ENCODE data around the gene CFAP69.

The CFAP69 gene

DNA sequence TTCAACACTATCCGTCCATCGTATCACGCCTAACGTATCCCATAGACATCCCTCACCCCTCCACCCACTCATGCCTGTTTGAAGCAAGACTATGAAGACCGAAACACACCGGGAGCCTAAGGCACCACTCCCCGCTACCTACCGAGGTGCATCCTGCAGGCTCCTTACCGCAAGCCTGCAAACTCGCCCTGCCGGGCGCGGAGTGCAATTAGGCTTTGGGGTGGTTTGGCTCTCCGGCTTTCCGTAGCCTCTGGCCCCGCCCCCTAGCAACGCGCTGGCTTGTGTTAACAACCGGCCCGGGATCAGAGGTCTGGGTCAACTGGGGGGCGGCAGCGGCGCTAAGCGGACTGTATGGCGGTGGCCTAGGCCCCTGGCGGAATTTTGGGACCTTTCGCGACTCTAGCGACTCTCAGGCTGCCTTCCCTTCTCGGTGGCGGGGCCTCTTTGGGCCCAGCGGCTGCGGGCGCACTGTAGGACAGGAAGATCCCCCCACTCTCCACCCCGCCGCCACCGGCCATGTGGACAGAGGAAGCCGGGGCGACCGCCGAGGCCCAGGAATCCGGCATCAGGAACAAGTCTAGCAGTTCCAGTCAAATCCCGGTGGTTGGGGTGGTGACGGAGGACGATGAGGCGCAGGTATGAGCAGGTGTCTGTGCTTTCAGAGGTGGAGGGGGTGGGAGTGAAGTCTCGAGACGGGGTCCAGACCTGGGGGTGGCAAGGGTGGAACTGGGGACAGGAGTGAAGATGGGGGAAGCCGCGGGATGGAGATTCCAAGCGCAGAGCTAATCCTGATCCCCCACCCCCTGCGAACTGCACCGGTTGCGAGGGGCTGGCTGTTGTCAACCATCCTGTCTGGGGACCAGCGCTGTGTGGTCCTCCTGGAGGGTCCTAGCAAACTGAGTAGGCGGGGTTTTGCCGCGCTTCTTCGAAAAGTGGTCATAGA lies at the start of gene CFAP69:
Gene CFAP69 (plus strand): TSS at position 266 of the 943 bp plus-strand sequence. CDS start 251 bp downstream, at position 517.
- DNase-seq, result peak; percentile 87

DNA sequence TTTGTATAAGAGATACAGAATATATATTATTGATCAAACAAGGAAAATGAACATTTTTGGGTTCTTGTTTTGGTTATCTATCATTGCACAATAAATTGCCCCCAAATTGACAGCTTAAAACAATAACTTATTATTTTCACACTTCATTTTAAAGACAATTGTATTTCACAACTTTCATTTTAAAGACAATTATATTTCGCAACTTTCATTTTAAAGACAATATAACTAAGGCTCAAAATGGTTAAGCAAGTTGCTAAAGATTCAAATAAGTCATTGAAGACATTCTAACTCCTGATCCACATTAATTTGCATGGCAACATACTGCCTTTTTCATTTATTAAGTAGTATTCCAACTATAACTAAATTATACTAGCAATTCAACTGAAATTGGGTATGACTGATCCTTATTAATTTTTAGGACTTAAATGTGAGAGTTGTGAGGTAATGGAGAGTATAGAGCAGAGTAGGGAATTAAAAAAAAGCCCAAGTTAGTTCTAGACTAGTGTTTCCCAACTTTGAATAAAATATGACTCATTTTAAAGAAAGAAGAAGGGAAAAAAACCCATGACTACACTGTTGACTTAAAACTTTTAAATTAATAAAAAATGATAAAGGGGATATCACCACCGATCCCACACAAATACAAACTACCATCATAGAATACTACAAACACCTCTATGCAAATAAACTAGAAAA lies 43.3 kb upstream of the CFAP69 start:
- DNase-seq, result no peak

DNA sequence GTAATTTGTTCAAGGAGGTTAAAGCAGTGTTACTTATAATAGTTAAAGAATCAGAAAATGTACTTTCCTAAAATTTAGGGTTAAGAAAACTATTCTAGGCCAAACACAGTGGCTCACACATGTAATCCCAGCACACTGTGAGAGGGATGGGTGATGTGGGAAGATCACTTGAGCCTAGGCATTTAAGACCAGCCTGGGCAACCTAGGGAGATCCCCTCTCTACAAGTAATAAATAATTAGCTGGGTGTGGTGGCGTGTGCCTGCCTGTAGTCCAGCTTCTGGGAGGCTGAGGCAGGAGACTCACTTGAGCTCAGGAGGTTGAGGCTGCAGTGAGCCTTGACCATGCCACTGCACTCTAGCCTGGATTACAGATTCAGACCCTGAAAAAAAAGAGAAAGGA lies 37.0 kb upstream of the CFAP69 start:
- DNase-seq, result no peak

GRCh38 chr7:90209776-90210175 lies 35.2 kb upstream of the CFAP69 start:
- no peak for DNase-seq

- DNase-seq, result no peak
Observed at GRCh38 chr7:90210475-90210874, 34.5 kb upstream of the CFAP69 start.

DNA sequence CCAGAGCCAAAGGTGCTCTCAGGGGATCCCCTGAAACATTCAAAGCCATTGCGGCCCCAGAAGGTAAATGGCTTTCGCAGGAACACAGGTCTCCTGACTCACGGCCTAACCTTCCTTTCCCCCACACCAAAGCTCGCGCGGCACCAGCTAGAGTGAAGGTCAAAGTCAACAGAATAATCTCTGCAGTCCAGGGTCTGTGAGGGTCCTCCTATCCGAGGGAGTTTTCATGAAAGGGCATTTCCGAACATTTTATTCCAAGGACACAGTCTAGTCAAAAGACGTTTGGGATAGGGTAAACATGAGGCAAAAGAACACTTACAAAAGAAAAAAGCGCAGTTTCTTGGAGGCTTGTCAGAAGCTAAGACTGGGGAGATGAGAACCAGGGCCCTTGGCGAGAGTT lies 34.0 kb upstream of the CFAP69 start:
- DNase-seq, result no peak

GRCh38 chr7:90211391-90212148 lies 33.4 kb upstream of the CFAP69 start, which contains the start of gene STEAP2:
Gene STEAP2, plus strand, starts transcription at chr7:90211740. Its CDS starts 13,343 bp downstream, at chr7:90225083.
- no peak for DNase-seq

DNA sequence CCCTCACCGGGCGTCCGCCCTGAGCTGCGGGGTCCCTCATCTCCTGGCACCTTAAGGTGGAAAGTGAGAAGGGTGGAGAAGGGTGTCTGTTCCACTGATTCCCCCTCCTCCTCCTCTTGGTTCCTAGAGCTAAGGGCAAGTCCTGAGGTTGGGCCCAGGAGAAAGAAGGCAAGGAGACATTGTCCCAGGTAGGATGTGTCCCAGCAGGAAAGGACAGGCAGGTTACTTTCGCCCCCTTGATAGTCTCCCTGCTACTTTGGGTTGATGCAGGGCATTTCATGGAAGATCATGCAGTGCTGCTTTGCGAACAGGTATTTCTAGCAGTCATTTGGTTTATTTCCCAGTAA lies 32.9 kb upstream of the CFAP69 start:
- no peak for DNase-seq

DNA sequence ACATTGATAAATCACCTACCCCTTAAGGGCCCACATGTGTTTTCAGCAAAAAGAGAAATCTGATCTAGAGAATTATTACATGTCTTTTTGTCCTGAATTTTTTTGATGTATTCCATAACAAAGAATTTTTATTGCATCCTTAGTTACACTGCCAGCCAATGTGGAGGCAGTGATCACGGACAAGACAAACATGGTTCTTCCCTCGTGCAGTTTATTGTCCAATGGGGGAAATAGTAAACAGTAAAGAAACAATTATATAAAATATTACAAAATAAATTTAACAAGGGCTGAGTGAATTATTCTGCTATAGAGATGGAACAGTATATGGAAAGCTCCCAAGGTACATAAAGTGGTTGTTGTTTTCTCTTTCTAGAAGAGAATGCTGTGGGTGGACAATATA lies 31.5 kb upstream of the CFAP69 start:
- DNase-seq, result no peak

GRCh38 chr7:90216080-90216674 lies 28.8 kb upstream of the CFAP69 start:
- DNase-seq, result no peak

DNA sequence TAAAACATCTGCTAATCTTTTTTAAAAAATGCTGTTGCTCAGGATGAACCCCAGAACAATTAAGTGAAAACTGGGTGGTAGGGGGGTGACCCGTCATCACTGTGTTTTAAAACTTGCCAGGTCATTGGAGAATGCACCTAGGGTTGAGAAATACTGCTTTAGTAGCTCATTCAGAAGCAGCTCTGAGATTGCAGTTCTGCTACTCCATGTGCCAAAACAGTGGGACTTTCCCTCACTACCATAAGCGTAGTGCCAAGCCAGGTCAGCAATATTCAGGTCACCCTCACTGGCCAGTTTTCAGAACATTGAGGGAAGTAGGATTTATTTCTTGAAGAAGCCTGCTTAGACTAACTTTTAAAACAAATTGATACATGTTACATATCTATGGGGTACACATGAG lies 28.2 kb upstream of the CFAP69 start:
- no peak for DNase-seq

- no peak for DNase-seq
Observed at GRCh38 chr7:90222390-90222789, 22.6 kb upstream of the CFAP69 start.

GRCh38 chr7:90222811-90223725 lies 21.9 kb upstream of the CFAP69 start:
- no peak for DNase-seq

DNA sequence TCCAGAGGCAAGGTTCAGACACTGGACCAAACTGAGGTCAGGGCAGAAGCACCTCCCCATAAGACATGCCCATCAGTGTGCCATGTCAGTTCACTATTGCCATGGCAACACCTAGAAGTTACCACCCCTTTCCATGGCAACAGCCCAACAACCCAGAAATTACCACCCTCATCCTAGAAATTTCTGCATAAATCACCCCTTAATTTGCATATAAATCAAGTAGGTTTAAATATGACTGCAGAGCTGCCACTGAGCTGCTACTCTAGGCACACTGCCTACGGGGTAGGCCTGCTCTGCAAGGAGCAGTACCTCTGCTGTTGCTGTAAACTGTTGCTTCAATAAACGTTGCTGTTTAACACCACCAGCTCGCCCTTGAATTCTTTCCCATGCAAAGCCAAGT lies 20.8 kb upstream of the CFAP69 start:
- no peak for DNase-seq

GRCh38 chr7:90225181-90225580 lies 19.8 kb upstream of the CFAP69 start:
- no peak for DNase-seq

GRCh38 chr7:90225601-90226000 lies 19.4 kb upstream of the CFAP69 start:
- DNase-seq, result no peak

DNA sequence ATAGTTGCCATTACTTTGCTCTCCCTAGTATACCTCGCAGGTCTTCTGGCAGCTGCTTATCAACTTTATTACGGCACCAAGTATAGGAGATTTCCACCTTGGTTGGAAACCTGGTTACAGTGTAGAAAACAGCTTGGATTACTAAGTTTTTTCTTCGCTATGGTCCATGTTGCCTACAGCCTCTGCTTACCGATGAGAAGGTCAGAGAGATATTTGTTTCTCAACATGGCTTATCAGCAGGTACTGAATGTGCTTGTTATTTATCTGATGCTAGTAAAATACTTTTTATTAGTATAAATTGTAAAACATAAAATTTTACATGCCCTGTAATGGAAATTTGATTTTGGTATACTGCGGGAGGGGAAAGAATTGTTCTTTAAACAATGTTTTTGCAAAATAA lies 17.7 kb upstream of the CFAP69 start:
- DNase-seq, result no peak

DNA sequence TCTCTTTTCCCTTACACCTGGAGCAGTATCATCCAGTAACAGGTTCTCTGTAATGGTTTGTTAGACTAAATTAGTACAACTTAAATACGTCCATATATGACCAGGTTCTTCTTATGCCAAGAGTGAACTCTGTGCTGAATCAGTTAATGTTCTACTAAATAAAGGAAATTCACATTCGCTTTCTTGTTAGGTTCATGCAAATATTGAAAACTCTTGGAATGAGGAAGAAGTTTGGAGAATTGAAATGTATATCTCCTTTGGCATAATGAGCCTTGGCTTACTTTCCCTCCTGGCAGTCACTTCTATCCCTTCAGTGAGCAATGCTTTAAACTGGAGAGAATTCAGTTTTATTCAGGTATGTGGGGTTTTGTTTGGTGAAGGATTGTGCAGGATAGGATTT lies 15.3 kb upstream of the CFAP69 start:
- DNase-seq, result no peak

- no peak for DNase-seq
Observed at GRCh38 chr7:90230834-90231233, 14.1 kb upstream of the CFAP69 start.

GRCh38 chr7:90231304-90231703 lies 13.7 kb upstream of the CFAP69 start:
- no peak for DNase-seq

DNA sequence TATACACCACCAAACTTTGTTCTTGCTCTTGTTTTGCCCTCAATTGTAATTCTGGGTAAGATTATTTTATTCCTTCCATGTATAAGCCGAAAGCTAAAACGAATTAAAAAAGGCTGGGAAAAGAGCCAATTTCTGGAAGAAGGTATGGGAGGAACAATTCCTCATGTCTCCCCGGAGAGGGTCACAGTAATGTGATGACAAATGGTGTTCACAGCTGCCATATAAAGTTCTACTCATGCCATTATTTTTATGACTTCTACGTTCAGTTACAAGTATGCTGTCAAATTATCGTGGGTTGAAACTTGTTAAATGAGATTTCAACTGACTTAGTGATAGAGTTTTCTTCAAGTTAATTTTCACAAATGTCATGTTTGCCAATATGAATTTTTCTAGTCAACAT lies 12.5 kb upstream of the CFAP69 start:
- DNase-seq, result no peak

DNA sequence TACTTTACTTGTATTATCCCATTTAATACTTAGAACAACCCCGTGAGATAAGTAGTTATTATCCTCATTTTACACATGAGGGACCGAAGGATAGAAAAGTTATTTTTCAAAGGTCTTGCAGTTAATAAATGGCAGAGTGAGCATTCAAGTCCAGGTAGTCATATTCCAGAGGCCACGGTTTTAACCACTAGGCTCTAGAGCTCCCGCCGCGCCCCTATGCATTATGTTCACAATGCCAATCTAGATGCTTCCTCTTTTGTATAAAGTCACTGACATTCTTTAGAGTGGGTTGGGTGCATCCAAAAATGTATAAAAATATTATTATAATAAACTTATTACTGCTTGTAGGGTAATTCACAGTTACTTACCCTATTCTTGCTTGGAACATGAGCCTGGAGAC lies 11.4 kb upstream of the CFAP69 start:
- no peak for DNase-seq

Data from CD4-positive, alpha-beta T cell treated with Interleukin-21 for 1 hour (primary cell).